RWPE1 (cell line): ENCODE data around the gene GPC3.

Experiments
- CTCF ChIA-PET: fragments of 350-600 bp; sonication (Branson Sonifier 250); formaldehyde crosslinking; extraction: SDS; loops from one replicate; lab custom pipeline; 2021; lab: Yijun Ruan, JAX
- POLR2A ChIA-PET: fragments of 400-600 bp; formaldehyde crosslinking; extraction: SDS; loops from one replicate; lab custom pipeline; 2020; ENCODE audit warnings: antibody characterized with exemption; ENCODE audit not compliant: low non-redundant PET; lab: Yijun Ruan, JAX
- DNase-seq: peaks from one replicate; pipeline ENCODE4 v3.0.0; 2012; ENCODE audit warnings: low spot score
- H3K27ac ChIP-seq: fragments of 450-650 bp; 2 replicates; pipeline ENCODE4 v1.5.1; 2017
- CTCF ChIP-seq: fragments of 450-650 bp; conservative IDR thresholded peaks from 2 replicates; pipeline ENCODE4 v1.5.1; 2017; ENCODE audit warnings: low read depth, mild to moderate bottlenecking

Gene GPC3

GRCh38 chrX:133495464-133496391 is 489.7 kb downstream of the GPC3 start:
- no peak overlapping the region for H3K27ac ChIP-seq
- no peak for DNase-seq
- ChIA-PET CTCF (no interaction called here), POLR2A (no interaction called here)
- TF ChIP-seq CTCF = no peak

GRCh38 chrX:133493366-133493765 is 492.0 kb downstream of the GPC3 start:
- DNase-seq = no peak
- no peak overlapping the region for H3K27ac ChIP-seq
- ChIA-PET CTCF (no interaction called here), POLR2A (no interaction called here)
- TF ChIP-seq CTCF = no peak

GRCh38 chrX:133490955-133491354 is 494.4 kb downstream of the GPC3 start:
- CTCF ChIA-PET = no interaction called here
- no peak overlapping the region for H3K27ac ChIP-seq
- TF ChIP-seq CTCF = no peak
- POLR2A ChIA-PET = no interaction called here
- DNase-seq = no peak
